ENCODE measurements around the gene RARRES2. TPM values are rescaled to one million over a fixed set of nuclear protein-coding genes. Genes with fewer than 3 reads are reported as not detected.
A peak's percentile ranks its signal among the peaks of the same experiment; 100 is the strongest.

RARRES2 gene
- total RNA-seq, 1 experiment from 2014 or later: 60.9 TPM

DNA sequence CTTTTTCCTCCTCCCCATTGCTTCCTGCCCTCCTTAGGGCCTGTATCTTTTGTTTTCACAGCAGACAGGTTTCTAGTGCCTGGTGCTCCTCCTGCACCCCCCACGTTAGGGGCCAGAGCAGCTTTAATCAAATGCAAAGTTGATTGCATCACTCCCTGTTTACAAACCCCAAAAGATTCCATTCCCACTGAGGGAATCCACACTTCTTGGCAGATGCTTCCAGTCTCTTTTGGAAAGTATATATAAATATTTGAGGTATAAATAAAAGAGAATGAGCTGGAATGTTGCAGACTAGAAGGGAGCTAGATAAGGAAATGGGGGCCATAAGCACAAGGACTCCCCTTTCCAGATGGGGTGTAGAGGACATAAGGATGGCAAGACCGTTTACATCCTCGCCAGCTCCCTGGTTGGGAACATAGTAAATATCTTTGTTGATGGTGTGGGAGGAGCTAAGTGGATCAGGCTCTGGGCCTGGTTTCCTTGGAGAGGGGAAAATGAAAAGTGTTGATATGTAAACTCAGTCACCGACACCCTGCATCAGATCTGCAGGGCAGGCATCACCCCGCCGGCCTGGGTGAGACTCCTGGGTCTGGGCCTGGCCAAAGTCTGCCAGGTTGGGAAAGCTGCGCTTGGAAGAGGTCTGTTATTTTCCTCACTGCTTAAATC lies 6.2 kb downstream of the RARRES2 start:
- Histone ChIP-seq H4K20me1 (ENCODE audit: control insufficient read depth, insufficient read depth, insufficient read length) (no peaks in the 10 kb centered on the region), H3K4ac (ENCODE audit: low read depth, low read length) (no peak overlapping the region), H3K14ac (ENCODE audit: insufficient read depth, low read length) (0 out of 2 replicates have a peak overlapping the region, but pooled peaks have one; percentile 68), H3K4me2 (ENCODE audit: insufficient read depth, insufficient read length, low read length) (no peak overlapping the region), H3T11ph (ENCODE audit: low read length) (no peak overlapping the region), H3K27me3 (ENCODE audit: insufficient read depth, low read length) (no peaks in the 10 kb centered on the region), H2AFZ (ENCODE audit: low read length) (no peak overlapping the region), H3K4me1 (ENCODE audit: insufficient read depth, low read length) (peaks cover 1% of the 10 kb centered on the region; the same call in 1 of the 2 replicates), H3K9ac (ENCODE audit: extremely low read depth, insufficient read length, low read length) (no peak overlapping the region), H2BK5ac (ENCODE audit: insufficient read length, low read length) (no peak overlapping the region), H3K23ac (ENCODE audit: insufficient read length, low read depth, low read length) (no peak overlapping the region), H2AK5ac (ENCODE audit: insufficient read length, low read length) (no peak overlapping the region), H4K91ac (ENCODE audit: insufficient read length, low read depth, low read length) (no peak overlapping the region), H3K23me2 (ENCODE audit: insufficient read length, low read depth, low read length, poor library complexity, severe bottlenecking) (peaks cover 5% of the 10 kb centered on the region), H3K56ac (ENCODE audit: insufficient read length, low read depth, low read length) (no peak overlapping the region), H2BK120ac (ENCODE audit: low read depth, low read length, poor library complexity, severe bottlenecking) (no peak overlapping the region), H4K8ac (replicated peaks; ENCODE audit: insufficient read length, low read depth, low read length) (no peak overlapping the region), H3K9me3 (ENCODE audit: control insufficient read depth, low read depth, low read length) (no peaks in the 10 kb centered on the region), H3K27ac (ENCODE audit: insufficient read length, low read depth, low read length) (peak overlapping the region; percentile 4), H2BK20ac (ENCODE audit: low read depth, low read length, poor library complexity, severe bottlenecking) (no peak overlapping the region), H3K18ac (ENCODE audit: insufficient read length, low read depth, low read length) (peak overlapping the region; percentile 3), H4K5ac (ENCODE audit: insufficient read length, low read depth, low read length) (no peak overlapping the region), H2BK12ac (ENCODE audit: insufficient read length, low read depth, low read length) (no peak overlapping the region), H3K79me1 (ENCODE audit: insufficient read depth, low read depth, low read length, poor library complexity, severe bottlenecking) (no peaks in the 10 kb centered on the region), H2BK15ac (ENCODE audit: low read depth, low read length) (no peak overlapping the region), H3K79me2 (ENCODE audit: insufficient read depth, low read length) (no peaks in the 10 kb centered on the region)
- Mint-ChIP-seq H3K9me3 (no peaks in the 10 kb centered on the region; a peak in 1 of 5 replicates), H3K4me1 (peaks cover 55 to 65% of the 10 kb centered on the region in 2 experiments), H3K27ac (peak overlapping the region; percentile 91 to 99 (median 92)), H3K36me3 (ENCODE audit: insufficient read depth in 1 of 3, low read depth in 3 of 3) (peaks cover 32 to 36% (median 35%) of the 10 kb centered on the region in 3 experiments), H3K4me3 (peak overlapping the region; percentile 8 to 31; a peak in 1 of 5 replicates), H3K27me3 (ENCODE audit: low read depth) (peaks cover 51% of the 10 kb centered on the region)
- peak; percentile 70 for DNase-seq
- no CpG with 5 or more reads among the region's 7 CpGs for WGBS (ENCODE audit: extremely low coverage, insufficient read length, low lambda C conversion rate)
- TF ChIP-seq, protein P1, sequence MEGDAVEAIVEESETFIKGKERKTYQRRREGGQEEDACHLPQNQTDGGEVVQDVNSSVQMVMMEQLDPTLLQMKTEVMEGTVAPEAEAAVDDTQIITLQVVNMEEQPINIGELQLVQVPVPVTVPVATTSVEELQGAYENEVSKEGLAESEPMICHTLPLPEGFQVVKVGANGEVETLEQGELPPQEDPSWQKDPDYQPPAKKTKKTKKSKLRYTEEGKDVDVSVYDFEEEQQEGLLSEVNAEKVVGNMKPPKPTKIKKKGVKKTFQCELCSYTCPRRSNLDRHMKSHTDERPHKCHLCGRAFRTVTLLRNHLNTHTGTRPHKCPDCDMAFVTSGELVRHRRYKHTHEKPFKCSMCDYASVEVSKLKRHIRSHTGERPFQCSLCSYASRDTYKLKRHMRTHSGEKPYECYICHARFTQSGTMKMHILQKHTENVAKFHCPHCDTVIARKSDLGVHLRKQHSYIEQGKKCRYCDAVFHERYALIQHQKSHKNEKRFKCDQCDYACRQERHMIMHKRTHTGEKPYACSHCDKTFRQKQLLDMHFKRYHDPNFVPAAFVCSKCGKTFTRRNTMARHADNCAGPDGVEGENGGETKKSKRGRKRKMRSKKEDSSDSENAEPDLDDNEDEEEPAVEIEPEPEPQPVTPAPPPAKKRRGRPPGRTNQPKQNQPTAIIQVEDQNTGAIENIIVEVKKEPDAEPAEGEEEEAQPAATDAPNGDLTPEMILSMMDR (conservative IDR thresholded peaks at IDR 0.05): no peak
